ENCODE results near the gene PAQR5. TPM values are rescaled to one million over a fixed set of nuclear protein-coding genes. Genes with fewer than 3 reads are reported as not detected.
A peak's percentile ranks its signal among the peaks of the same experiment; 100 is the strongest.

PAQR5 gene
- total and polyA plus RNA-seq, 2 donors from 2014 or later: 32.7 to 51.3 TPM

DNA sequence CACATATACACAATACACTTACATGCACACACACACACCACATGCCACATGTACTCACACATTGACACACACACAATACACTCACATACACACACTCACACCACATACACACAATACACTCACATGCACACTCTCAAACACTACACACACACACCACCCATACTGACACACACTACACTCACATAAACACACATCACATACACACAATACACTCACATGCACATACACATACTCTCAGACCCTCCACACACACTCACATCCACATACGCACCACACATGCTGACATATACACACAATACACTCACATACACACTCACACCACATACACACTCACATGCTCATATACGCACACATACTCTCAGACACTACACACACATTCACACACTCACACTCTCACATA lies 87.1 kb downstream of the PAQR5 start:
- H3K27ac ChIP-seq (ENCODE audit: low read depth in 2 of 2, low read length in 2 of 2): no peak overlapping the region
- FAIRE-seq: no peak

DNA sequence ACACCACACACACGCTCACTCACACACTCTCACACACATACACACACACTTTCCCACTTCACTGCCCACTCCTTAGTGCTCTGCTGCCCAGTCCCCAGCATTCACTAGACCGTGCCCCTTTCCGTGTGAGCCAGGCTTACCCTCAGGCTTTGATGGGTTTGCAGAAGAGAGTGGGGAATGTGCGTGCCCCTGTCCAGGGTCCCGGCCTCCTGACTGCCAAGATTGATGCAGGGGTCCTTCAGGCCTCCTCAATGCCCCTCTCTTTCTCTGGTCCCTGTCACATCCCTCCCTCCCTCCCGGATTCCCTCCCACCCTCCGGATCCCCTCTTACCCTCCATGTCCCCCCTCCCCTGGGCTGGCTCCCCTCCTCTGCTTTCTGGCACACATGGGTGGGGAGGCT lies 87.6 kb downstream of the PAQR5 start:
- intact Hi-C loops (cut with DNase I): no loop called here
- TF ChIP-seq, protein P1, sequence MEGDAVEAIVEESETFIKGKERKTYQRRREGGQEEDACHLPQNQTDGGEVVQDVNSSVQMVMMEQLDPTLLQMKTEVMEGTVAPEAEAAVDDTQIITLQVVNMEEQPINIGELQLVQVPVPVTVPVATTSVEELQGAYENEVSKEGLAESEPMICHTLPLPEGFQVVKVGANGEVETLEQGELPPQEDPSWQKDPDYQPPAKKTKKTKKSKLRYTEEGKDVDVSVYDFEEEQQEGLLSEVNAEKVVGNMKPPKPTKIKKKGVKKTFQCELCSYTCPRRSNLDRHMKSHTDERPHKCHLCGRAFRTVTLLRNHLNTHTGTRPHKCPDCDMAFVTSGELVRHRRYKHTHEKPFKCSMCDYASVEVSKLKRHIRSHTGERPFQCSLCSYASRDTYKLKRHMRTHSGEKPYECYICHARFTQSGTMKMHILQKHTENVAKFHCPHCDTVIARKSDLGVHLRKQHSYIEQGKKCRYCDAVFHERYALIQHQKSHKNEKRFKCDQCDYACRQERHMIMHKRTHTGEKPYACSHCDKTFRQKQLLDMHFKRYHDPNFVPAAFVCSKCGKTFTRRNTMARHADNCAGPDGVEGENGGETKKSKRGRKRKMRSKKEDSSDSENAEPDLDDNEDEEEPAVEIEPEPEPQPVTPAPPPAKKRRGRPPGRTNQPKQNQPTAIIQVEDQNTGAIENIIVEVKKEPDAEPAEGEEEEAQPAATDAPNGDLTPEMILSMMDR (IDR thresholded peaks at IDR 0.05; ENCODE audit: borderline replicate concordance, extremely low read depth, insufficient read depth): no peak
- H3K9ac ChIP-seq (ENCODE audit: low read length in 3 of 3): no peak overlapping the region
- no peak overlapping the region for H3K4me3 ChIP-seq (ENCODE audit: low read length in 3 of 3)
- peaks cover 2 to 18% (median 6%) of the 10 kb centered on the region in 3 donors for H3K36me3 ChIP-seq (ENCODE audit: control insufficient read depth in 2 of 3, insufficient read depth in 3 of 3, low read length in 3 of 3)
- no peaks in the 10 kb centered on the region for H3K9me3 ChIP-seq (ENCODE audit: control insufficient read depth in 2 of 3, insufficient read depth in 1 of 3, low read length in 3 of 3)
- H3K4me1 ChIP-seq (ENCODE audit: control insufficient read depth in 2 of 3, insufficient read depth in 2 of 3, low read depth in 1 of 3, low read length in 3 of 3): peaks cover 0 to 3% (median 0%) of the 10 kb centered on the region in 3 donors
- no peaks in the 10 kb centered on the region for H3K27me3 ChIP-seq (ENCODE audit: control insufficient read depth, insufficient read depth, low read length)
- FAIRE-seq: no peak
- no peak overlapping the region for H3K27ac ChIP-seq (ENCODE audit: low read depth in 2 of 2, low read length in 2 of 2)
- peak in 1 of 5 donors; percentile 13 for DNase-seq

More for the DNA sequence above, 87.1 kb downstream of the PAQR5 start:
- Histone ChIP-seq H3K4me1 (ENCODE audit: control insufficient read depth in 2 of 3, insufficient read depth in 2 of 3, low read depth in 1 of 3, low read length in 3 of 3) (peaks cover 0 to 2% (median 0%) of the 10 kb centered on the region in 3 donors), H3K9ac (ENCODE audit: low read length in 3 of 3) (no peak overlapping the region), H3K4me3 (ENCODE audit: low read length in 3 of 3) (no peak overlapping the region), H3K36me3 (ENCODE audit: control insufficient read depth in 2 of 3, insufficient read depth in 3 of 3, low read length in 3 of 3) (peaks cover 2 to 20% (median 9%) of the 10 kb centered on the region in 3 donors), H3K9me3 (ENCODE audit: control insufficient read depth in 2 of 3, insufficient read depth in 1 of 3, low read length in 3 of 3) (no peaks in the 10 kb centered on the region), H3K27me3 (ENCODE audit: control insufficient read depth, insufficient read depth, low read length) (no peaks in the 10 kb centered on the region)
- intact Hi-C loops (cut with DNase I): no loop called here
- DNase-seq: no peak
- TF ChIP-seq, protein P1 (IDR thresholded peaks at IDR 0.05; ENCODE audit: borderline replicate concordance, extremely low read depth, insufficient read depth): no peak

DNA sequence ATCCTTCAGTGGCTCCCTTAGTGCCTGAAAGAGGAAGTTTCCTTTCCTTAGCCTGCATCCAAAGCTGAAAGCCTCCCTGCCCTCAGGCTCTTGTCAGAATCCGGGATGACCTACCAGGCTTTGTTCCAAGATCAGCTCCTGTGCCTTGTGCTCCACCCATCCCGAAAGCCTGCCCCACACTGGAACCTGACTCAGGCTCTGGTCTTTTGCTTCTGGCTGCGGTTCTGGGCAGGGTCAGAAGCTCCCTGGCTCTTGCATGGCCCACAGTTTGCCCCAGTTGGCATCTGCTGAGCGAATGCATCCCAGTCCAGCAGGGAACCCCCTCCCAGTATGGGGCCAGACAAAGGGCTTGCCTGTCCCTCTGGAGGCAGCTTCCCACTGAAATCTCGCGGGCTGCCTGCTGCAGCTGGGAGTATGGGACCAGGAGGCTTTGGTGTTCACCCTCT lies 89.6 kb downstream of the PAQR5 start:
- no peak overlapping the region for H3K4me3 ChIP-seq (ENCODE audit: low read length in 3 of 3)
- H3K9me3 ChIP-seq (ENCODE audit: control insufficient read depth in 2 of 3, insufficient read depth in 1 of 3, low read length in 3 of 3): no peaks in the 10 kb centered on the region
- peaks cover 0 to 15% (median 7%) of the 10 kb centered on the region in 3 donors for H3K4me1 ChIP-seq (ENCODE audit: control insufficient read depth in 2 of 3, insufficient read depth in 2 of 3, low read depth in 1 of 3, low read length in 3 of 3)
- H3K36me3 ChIP-seq (ENCODE audit: control insufficient read depth in 2 of 3, insufficient read depth in 3 of 3, low read length in 3 of 3): peaks cover 2 to 16% (median 5%) of the 10 kb centered on the region in 3 donors
- TF ChIP-seq, protein P1 (IDR thresholded peaks at IDR 0.05; ENCODE audit: borderline replicate concordance, extremely low read depth, insufficient read depth): no peak
- intact Hi-C loops (cut with DNase I): no loop called here
- H3K27me3 ChIP-seq (ENCODE audit: control insufficient read depth, insufficient read depth, low read length): no peaks in the 10 kb centered on the region
- FAIRE-seq: no peak
- no peak for DNase-seq
- no peak overlapping the region for H3K27ac ChIP-seq (ENCODE audit: low read depth in 2 of 2, low read length in 2 of 2)
- no peak overlapping the region for H3K9ac ChIP-seq (ENCODE audit: low read length in 3 of 3)

DNA sequence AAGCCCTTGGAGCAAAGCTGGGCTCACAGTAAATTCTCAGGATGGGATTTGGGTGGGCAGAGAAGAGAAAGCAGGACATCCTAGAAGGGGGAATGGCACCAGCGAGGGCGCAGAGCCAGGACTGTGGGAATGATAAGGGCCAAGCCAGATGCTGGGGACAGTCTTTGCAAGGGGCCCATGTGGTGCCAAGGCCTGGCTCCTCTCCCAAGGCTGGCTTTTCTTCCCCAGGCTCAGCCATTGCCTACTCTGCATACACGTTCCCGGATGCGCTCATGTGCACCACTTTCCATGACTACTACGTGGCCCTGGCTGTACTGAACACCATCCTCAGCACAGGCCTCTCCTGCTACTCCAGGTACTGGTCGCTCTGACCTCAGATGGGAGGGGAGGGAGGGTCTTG lies 90.7 kb downstream of the PAQR5 start:
- H3K9ac ChIP-seq (ENCODE audit: low read length in 3 of 3): no peak overlapping the region
- no peak overlapping the region for H3K27ac ChIP-seq (ENCODE audit: low read depth in 2 of 2, low read length in 2 of 2)
- H3K9me3 ChIP-seq (ENCODE audit: control insufficient read depth in 2 of 3, insufficient read depth in 1 of 3, low read length in 3 of 3): no peaks in the 10 kb centered on the region
- no peaks in the 10 kb centered on the region for H3K27me3 ChIP-seq (ENCODE audit: control insufficient read depth, insufficient read depth, low read length)
- no peak for DNase-seq
- intact Hi-C loops (cut with DNase I): no loop called here
- H3K4me3 ChIP-seq (ENCODE audit: low read length in 3 of 3): no peak overlapping the region
- TF ChIP-seq, protein P1 (IDR thresholded peaks at IDR 0.05; ENCODE audit: borderline replicate concordance, extremely low read depth, insufficient read depth): no peak
- peaks cover 0 to 22% (median 18%) of the 10 kb centered on the region in 3 donors for H3K4me1 ChIP-seq (ENCODE audit: control insufficient read depth in 2 of 3, insufficient read depth in 2 of 3, low read depth in 1 of 3, low read length in 3 of 3)
- no peak for FAIRE-seq
- H3K36me3 ChIP-seq (ENCODE audit: control insufficient read depth in 2 of 3, insufficient read depth in 3 of 3, low read length in 3 of 3): peaks cover 2 to 16% (median 5%) of the 10 kb centered on the region in 3 donors
